ENCODE results near the gene CCDC85C.

CCDC85C gene

DNA sequence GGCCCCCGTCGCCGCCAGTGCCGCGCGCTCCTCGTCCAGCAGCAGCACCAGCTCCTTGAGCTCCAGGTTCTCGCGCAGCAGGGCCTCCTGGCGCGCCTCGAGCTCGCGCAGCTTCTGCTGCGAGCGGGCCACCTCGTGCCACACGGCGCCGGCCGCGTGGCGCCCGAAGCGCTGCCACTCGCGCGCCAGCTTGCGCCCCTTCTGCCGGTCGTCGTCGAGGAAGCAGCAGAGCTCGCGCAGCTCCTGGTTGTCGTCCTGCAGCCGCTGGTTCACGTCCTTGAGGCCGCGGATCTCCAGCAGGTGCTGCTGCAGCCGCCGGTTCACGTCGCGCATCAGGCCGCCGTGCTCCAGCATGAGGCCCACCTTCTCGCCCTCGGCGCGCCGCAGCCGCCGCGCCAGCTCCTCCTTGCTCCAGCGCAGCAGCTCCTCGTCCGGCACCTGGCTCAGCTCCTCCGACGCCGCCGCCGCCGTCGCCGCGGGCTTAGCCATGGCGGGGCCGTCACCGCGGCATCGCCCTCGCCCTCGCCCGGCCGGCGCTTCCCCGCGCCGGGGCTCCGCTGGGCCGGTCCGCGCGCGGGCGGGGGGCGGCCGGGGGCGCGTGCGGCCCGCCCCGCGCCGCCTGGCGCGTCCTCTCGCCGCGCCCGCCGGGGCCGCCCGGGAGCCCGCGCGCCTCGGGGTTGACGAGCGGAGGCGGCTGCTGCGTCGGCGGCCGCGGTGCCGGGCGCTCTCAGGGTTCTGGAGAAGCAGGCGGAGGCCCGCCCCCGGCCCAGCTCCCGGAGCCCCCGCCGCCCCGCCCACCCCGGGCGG, at the start of gene CCDC85C:
CCDC85C (minus strand) TSS at position 737 of the 807 bp plus-strand sequence; CDS start at position 489, 248 bp downstream.
- peak within 1 kb of the TSS; percentile 69 for H3K4me3 ChIP-seq (ENCODE audit: low read depth, low read length)
- TF ChIP-seq, protein P1, sequence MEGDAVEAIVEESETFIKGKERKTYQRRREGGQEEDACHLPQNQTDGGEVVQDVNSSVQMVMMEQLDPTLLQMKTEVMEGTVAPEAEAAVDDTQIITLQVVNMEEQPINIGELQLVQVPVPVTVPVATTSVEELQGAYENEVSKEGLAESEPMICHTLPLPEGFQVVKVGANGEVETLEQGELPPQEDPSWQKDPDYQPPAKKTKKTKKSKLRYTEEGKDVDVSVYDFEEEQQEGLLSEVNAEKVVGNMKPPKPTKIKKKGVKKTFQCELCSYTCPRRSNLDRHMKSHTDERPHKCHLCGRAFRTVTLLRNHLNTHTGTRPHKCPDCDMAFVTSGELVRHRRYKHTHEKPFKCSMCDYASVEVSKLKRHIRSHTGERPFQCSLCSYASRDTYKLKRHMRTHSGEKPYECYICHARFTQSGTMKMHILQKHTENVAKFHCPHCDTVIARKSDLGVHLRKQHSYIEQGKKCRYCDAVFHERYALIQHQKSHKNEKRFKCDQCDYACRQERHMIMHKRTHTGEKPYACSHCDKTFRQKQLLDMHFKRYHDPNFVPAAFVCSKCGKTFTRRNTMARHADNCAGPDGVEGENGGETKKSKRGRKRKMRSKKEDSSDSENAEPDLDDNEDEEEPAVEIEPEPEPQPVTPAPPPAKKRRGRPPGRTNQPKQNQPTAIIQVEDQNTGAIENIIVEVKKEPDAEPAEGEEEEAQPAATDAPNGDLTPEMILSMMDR (IDR thresholded peaks at IDR 0.05; ENCODE audit: low read depth, low read length): no peak

DNA sequence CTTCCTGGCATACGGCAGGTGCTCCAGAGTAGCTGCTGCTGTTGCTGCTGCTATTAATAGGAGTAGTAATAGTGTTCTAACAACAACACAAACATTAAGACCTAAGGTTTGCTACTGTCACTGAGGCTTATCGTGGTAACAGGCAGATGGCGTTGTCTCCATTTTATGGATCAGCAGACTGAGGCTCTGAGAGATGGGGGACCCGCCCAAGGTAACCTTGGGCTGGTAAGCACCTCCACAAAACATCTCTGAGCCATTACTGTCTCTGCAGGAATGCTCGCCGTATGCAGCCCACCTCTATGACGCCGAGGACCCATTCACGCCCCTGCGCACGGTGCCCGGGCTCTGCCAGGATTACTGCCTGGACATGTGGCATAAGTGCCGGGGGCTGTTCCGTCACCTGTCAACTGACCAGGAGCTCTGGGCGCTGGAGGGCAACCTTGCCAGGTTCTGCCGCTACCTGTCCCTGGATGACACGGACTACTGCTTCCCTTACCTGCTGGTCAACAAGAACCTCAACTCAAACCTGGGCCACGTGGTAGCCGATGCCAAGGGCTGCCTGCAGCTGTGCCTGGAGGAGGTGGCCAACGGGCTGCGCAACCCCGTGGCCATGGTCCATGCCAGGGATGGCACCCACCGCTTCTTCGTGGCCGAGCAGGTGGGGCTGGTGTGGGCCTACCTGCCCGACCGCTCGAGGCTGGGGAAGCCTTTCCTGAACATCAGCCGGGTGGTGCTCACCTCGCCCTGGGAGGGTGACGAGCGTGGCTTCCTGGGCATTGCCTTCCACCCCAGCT, 48.1 kb upstream of the CCDC85C start:
- no peak overlapping the region for H3K4me3 ChIP-seq (ENCODE audit: low read depth, low read length)
- TF ChIP-seq, protein P1 (IDR thresholded peaks at IDR 0.05; ENCODE audit: low read depth, low read length): no peak

GRCh38 chr14:99650189-99650588, 46.2 kb upstream of the CCDC85C start:
- TF ChIP-seq, protein P1 (IDR thresholded peaks at IDR 0.05; ENCODE audit: low read depth, low read length): no peak

DNA sequence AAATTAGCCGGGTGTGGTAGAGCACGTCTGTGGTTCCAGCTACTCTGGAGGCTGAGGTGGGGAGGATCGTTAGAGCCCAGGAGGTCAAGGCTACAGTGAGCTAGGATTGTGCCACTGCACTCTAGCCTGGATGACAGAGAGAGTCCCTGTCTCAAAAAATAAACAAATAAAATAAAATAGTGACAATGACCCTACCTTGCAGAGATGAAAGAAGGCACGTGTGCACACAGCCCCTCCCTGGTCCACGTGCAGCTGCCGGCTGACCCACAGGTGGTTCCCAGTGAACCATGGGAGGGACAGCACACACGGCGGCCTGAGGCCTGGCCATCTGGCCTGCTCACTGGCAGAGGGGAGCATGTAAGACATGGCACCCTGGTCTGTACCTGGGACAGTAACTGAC, 45.6 kb upstream of the CCDC85C start:
- TF ChIP-seq, protein P1 (IDR thresholded peaks at IDR 0.05; ENCODE audit: low read depth, low read length): no peak
- H3K4me3 ChIP-seq (ENCODE audit: low read depth, low read length): no peak overlapping the region

More at GRCh38 chr14:99650189-99650588, 46.2 kb upstream of the CCDC85C start:
- H3K4me3 ChIP-seq (ENCODE audit: low read depth, low read length): no peak overlapping the region

DNA sequence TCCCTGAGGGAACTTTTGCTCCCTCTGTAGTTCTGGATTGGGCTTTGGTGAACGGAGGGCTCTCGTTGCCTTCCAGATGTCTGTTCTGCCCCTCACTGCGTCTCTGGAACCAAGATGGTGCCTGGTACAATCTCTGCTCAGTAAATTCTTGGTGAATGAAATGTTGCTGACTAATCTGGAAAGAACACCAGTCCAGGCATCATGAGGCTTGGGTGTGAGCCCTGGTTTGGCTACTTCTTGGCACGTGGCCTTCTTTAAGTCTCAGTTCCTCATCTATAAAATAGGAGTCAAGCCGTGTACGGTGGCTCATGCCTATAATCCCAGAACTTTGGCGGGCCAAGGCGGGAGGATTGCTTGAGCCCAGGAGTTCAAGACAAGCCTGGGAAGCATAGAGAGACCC, 45.2 kb upstream of the CCDC85C start:
- no peak overlapping the region for H3K4me3 ChIP-seq (ENCODE audit: low read depth, low read length)
- TF ChIP-seq, protein P1 (IDR thresholded peaks at IDR 0.05; ENCODE audit: low read depth, low read length): no peak

- TF ChIP-seq, protein P1 (IDR thresholded peaks at IDR 0.05; ENCODE audit: low read depth, low read length): no peak
- no peak overlapping the region for H3K4me3 ChIP-seq (ENCODE audit: low read depth, low read length)
Observed at GRCh38 chr14:99648027-99648784, 44.2 kb upstream of the CCDC85C start.
